ENCODE results near the gene SFSWAP.

DNA sequence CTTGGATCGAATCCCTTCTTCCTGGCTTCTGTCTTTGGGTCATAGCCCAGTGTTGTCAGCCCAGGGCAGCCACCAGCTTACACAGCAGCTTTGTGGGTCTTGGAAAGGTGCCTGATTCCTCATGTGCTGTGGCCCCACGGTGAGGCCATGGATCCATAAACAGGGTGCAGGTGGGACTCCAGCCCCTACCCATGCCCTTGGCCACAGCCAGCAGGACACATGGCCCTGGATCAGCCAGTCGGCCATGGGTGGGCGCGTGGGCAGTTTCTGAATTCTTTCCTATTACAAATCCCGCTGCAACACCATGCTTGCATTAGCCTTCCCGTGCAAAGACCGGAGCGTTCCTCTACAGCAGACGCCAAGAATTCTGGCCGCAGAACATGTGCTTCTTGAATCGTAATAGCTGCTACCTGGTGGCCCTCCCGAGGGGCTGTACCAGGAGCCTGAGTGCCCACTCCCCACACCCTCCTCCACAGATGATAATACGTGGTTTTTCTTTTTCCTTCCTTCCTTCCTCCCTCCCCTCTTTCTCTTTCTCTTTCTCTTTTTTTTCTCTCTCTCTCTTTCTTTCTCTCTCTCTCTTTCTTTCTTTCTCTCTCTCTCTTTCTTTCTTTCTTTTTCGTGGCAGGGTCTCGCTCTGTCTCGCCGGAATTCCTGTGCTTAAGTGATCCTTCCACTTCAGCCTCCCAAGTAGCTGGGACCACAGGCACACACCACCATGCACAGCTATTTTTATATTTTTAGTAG lies 114.4 kb downstream of the SFSWAP start:
- no peak for TF ChIP-seq POLR2AphosphoS5 (IDR thresholded peaks at IDR 0.05; ENCODE audit: low read depth, low read length)
- no peak for TF ChIP-seq TAF1 (IDR thresholded peaks at IDR 0.05; ENCODE audit: low read depth, low read length)
- no peak for TF ChIP-seq SPI1 (IDR thresholded peaks at IDR 0.05; ENCODE audit: low read depth, low read length)
- TF ChIP-seq POLR2A (IDR thresholded peaks at IDR 0.05; ENCODE audit: low read depth, low read length): no peak
- no peak for TF ChIP-seq POU2F2 (IDR thresholded peaks at IDR 0.05; ENCODE audit: low read depth, low read length)
- no peak for TF ChIP-seq PAX5 (IDR thresholded peaks at IDR 0.05; ENCODE audit: insufficient read depth, low read length, severe bottlenecking)

All from GM12891 (cell line).